Measurements from ENCODE around the gene USP17L24. TPM values are rescaled to one million over a fixed set of nuclear protein-coding genes. Genes with fewer than 3 reads are reported as not detected.
"Not testable (repeated sequence)": the region's sequence is repeated elsewhere in the genome, so short reads cannot be mapped to it uniquely, and the experiment has no call there.

Gene USP17L24
- total RNA-seq (not detected in 2 replicates), polyA plus RNA-seq (not detected in 2 replicates)

- H3K9me3 ChIP-seq (ENCODE audit: low read depth); H3K4me3 ChIP-seq; H2AFZ ChIP-seq; H3K36me3 ChIP-seq (replicated peaks; ENCODE audit: insufficient read depth, low read depth); H3K4me2 ChIP-seq; H4K20me1 ChIP-seq (ENCODE audit: insufficient read depth, poor library complexity, severe bottlenecking); DNase-seq (ENCODE audit: low spot score); H3K9me2 ChIP-seq (replicated peaks; ENCODE audit: insufficient read depth); H3K4me1 ChIP-seq (ENCODE audit: insufficient read depth); H3K79me2 ChIP-seq; H3K27ac ChIP-seq; H3K27me3 ChIP-seq: not testable (repeated sequence)
- WGBS (ENCODE audit: low lambda C conversion rate, missing lambda C conversion rate), result no CpG with 5 or more reads among the region's 15 CpGs
These were observed at the start of gene USP17L24 for GRCh38 chr4:9324865-9325264. Gene USP17L24, plus strand, starts transcription at chr4:9325165. Its CDS starts 0 bp downstream, at chr4:9325165.

- H3K79me2 ChIP-seq; H3K9me2 ChIP-seq (replicated peaks; ENCODE audit: insufficient read depth); H4K20me1 ChIP-seq (ENCODE audit: insufficient read depth, poor library complexity, severe bottlenecking); H3K9me3 ChIP-seq (ENCODE audit: low read depth); DNase-seq (ENCODE audit: low spot score); H3K4me3 ChIP-seq; H3K36me3 ChIP-seq (replicated peaks; ENCODE audit: insufficient read depth, low read depth); H3K4me1 ChIP-seq (ENCODE audit: insufficient read depth); H3K27me3 ChIP-seq; H2AFZ ChIP-seq; H3K4me2 ChIP-seq; H3K27ac ChIP-seq: not testable (repeated sequence)
- WGBS (ENCODE audit: low lambda C conversion rate, missing lambda C conversion rate), result 78% methylated on average over 4 of the region's 13 CpGs
These were observed 774 bp upstream of the USP17L24 start for GRCh38 chr4:9324191-9324590.

GRCh38 chr4:9329611-9330010 lies 4.6 kb downstream of the USP17L24 start, which contains the start of gene USP17L25:
Gene USP17L25, plus strand, starts transcription at chr4:9329911. Its CDS starts 0 bp downstream, at chr4:9329911.
- not testable (repeated sequence) for H3K9me3 ChIP-seq (ENCODE audit: low read depth); H3K4me3 ChIP-seq; H3K27ac ChIP-seq; H3K27me3 ChIP-seq; H3K79me2 ChIP-seq; H3K9me2 ChIP-seq (replicated peaks; ENCODE audit: insufficient read depth); H2AFZ ChIP-seq; H4K20me1 ChIP-seq (ENCODE audit: insufficient read depth, poor library complexity, severe bottlenecking); H3K4me2 ChIP-seq; DNase-seq (ENCODE audit: low spot score); H3K36me3 ChIP-seq (replicated peaks; ENCODE audit: insufficient read depth, low read depth); H3K4me1 ChIP-seq (ENCODE audit: insufficient read depth)
- WGBS (ENCODE audit: low lambda C conversion rate, missing lambda C conversion rate), result no CpG with 5 or more reads among the region's 15 CpGs

GRCh38 chr4:9334358-9334757 lies 9.4 kb downstream of the USP17L24 start, which contains the start of gene USP17L26:
Gene USP17L26, plus strand, starts transcription at chr4:9334658. Its CDS starts 0 bp downstream, at chr4:9334658.
- not testable (repeated sequence) for H3K4me1 ChIP-seq (ENCODE audit: insufficient read depth); H3K4me3 ChIP-seq; H2AFZ ChIP-seq; DNase-seq (ENCODE audit: low spot score); H3K9me3 ChIP-seq (ENCODE audit: low read depth); H3K36me3 ChIP-seq (replicated peaks; ENCODE audit: insufficient read depth, low read depth); H3K27me3 ChIP-seq; H3K4me2 ChIP-seq; H3K79me2 ChIP-seq; H4K20me1 ChIP-seq (ENCODE audit: insufficient read depth, poor library complexity, severe bottlenecking); H3K9me2 ChIP-seq (replicated peaks; ENCODE audit: insufficient read depth); H3K27ac ChIP-seq
- WGBS (ENCODE audit: low lambda C conversion rate, missing lambda C conversion rate), result no CpG with 5 or more reads among the region's 15 CpGs

GRCh38 chr4:9339103-9339502 lies 14.1 kb downstream of the USP17L24 start, which contains the start of gene USP17L5:
Gene USP17L5, plus strand, starts transcription at chr4:9339403. Its CDS starts 0 bp downstream, at chr4:9339403.
- H3K9me3 ChIP-seq (ENCODE audit: low read depth); H3K4me2 ChIP-seq: not testable (repeated sequence)

GRCh38 chr4:9343848-9344247 lies 18.9 kb downstream of the USP17L24 start, which contains the start of gene USP17L27:
Gene USP17L27, plus strand, starts transcription at chr4:9344148. Its CDS starts 0 bp downstream, at chr4:9344148.
- not testable (repeated sequence) for H3K27ac ChIP-seq; DNase-seq (ENCODE audit: low spot score); H3K27me3 ChIP-seq; H3K4me2 ChIP-seq; H3K36me3 ChIP-seq (replicated peaks; ENCODE audit: insufficient read depth, low read depth); H3K4me3 ChIP-seq; H4K20me1 ChIP-seq (ENCODE audit: insufficient read depth, poor library complexity, severe bottlenecking); H2AFZ ChIP-seq; H3K4me1 ChIP-seq (ENCODE audit: insufficient read depth); H3K79me2 ChIP-seq; H3K9me2 ChIP-seq (replicated peaks; ENCODE audit: insufficient read depth); H3K9me3 ChIP-seq (ENCODE audit: low read depth)
- no CpG with 5 or more reads among the region's 15 CpGs for WGBS (ENCODE audit: low lambda C conversion rate, missing lambda C conversion rate)

More at GRCh38 chr4:9339103-9339502, 14.1 kb downstream of the USP17L24 start, which contains the start of gene USP17L5:
- H3K79me2 ChIP-seq; H3K4me1 ChIP-seq (ENCODE audit: insufficient read depth); H3K27me3 ChIP-seq; H3K4me3 ChIP-seq; H2AFZ ChIP-seq; DNase-seq (ENCODE audit: low spot score); H3K36me3 ChIP-seq (replicated peaks; ENCODE audit: insufficient read depth, low read depth); H3K9me2 ChIP-seq (replicated peaks; ENCODE audit: insufficient read depth); H3K27ac ChIP-seq; H4K20me1 ChIP-seq (ENCODE audit: insufficient read depth, poor library complexity, severe bottlenecking): not testable (repeated sequence)
- no CpG with 5 or more reads among the region's 15 CpGs for WGBS (ENCODE audit: low lambda C conversion rate, missing lambda C conversion rate)

GRCh38 chr4:9348593-9348992 lies 23.6 kb downstream of the USP17L24 start, which contains the start of gene USP17L28:
Gene USP17L28, plus strand, starts transcription at chr4:9348893. Its CDS starts 0 bp downstream, at chr4:9348893.
- not testable (repeated sequence) for H3K4me1 ChIP-seq (ENCODE audit: insufficient read depth); H3K27me3 ChIP-seq; H3K36me3 ChIP-seq (replicated peaks; ENCODE audit: insufficient read depth, low read depth); DNase-seq (ENCODE audit: low spot score); H4K20me1 ChIP-seq (ENCODE audit: insufficient read depth, poor library complexity, severe bottlenecking); H3K9me3 ChIP-seq (ENCODE audit: low read depth); H3K27ac ChIP-seq; H3K4me2 ChIP-seq; H3K4me3 ChIP-seq; H2AFZ ChIP-seq; H3K79me2 ChIP-seq; H3K9me2 ChIP-seq (replicated peaks; ENCODE audit: insufficient read depth)
- WGBS (ENCODE audit: low lambda C conversion rate, missing lambda C conversion rate), result no CpG with 5 or more reads among the region's 15 CpGs

- not testable (repeated sequence) for H3K4me1 ChIP-seq (ENCODE audit: insufficient read depth); H4K20me1 ChIP-seq (ENCODE audit: insufficient read depth, poor library complexity, severe bottlenecking); H3K4me2 ChIP-seq; H3K36me3 ChIP-seq (replicated peaks; ENCODE audit: insufficient read depth, low read depth); H3K9me2 ChIP-seq (replicated peaks; ENCODE audit: insufficient read depth); DNase-seq (ENCODE audit: low spot score); H2AFZ ChIP-seq; H3K79me2 ChIP-seq; H3K9me3 ChIP-seq (ENCODE audit: low read depth); H3K27ac ChIP-seq; H3K27me3 ChIP-seq; H3K4me3 ChIP-seq
- WGBS (ENCODE audit: low lambda C conversion rate, missing lambda C conversion rate), result no CpG with 5 or more reads among the region's 18 CpGs
These were observed 25.9 kb downstream of the USP17L24 start for GRCh38 chr4:9350866-9351265.

- not testable (repeated sequence) for H3K36me3 ChIP-seq (replicated peaks; ENCODE audit: insufficient read depth, low read depth); H3K79me2 ChIP-seq; H3K9me2 ChIP-seq (replicated peaks; ENCODE audit: insufficient read depth); H3K4me1 ChIP-seq (ENCODE audit: insufficient read depth); H3K27me3 ChIP-seq; H3K9me3 ChIP-seq (ENCODE audit: low read depth); H3K4me2 ChIP-seq; DNase-seq (ENCODE audit: low spot score); H4K20me1 ChIP-seq (ENCODE audit: insufficient read depth, poor library complexity, severe bottlenecking); H2AFZ ChIP-seq; H3K27ac ChIP-seq; H3K4me3 ChIP-seq
- WGBS (ENCODE audit: low lambda C conversion rate, missing lambda C conversion rate), result no CpG with 5 or more reads among the region's 15 CpGs
These were observed 28.4 kb downstream of the USP17L24 start, which contains the start of gene USP17L29 for GRCh38 chr4:9353338-9353737. Gene USP17L29, plus strand, starts transcription at chr4:9353638. Its CDS starts 0 bp downstream, at chr4:9353638.
